ENCODE data around the gene CLIP2. TPM values are rescaled to one million over a fixed set of nuclear protein-coding genes. Genes with fewer than 3 reads are reported as not detected.

CLIP2 gene
- polyA plus RNA-seq, 3 donors from 2014 or later, result 0.51 to 1.6 TPM; not detected in 1

DNA sequence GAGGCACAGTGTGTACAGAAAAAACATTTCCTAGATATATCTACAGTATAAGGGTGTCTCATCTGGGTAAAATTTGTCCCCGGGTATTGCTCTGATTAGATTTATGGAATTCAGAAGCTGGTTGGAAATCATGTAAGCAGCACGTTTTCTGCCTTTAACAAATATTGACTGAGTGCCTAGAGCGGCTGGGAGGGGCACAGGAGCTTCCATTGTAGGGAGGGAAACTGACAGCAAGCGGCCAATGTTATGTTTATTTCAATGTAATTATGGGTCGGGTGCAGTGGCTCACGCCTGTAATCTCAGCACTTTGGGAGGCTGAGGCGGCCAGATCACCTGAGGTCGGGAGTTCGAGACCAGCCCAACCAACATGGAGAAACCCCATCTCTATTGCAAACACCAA, 30.6 kb upstream of the CLIP2 start:
- peaks cover 17 to 21% of the 10 kb centered on the region in 2 donors for H3K4me1 Mint-ChIP-seq

DNA sequence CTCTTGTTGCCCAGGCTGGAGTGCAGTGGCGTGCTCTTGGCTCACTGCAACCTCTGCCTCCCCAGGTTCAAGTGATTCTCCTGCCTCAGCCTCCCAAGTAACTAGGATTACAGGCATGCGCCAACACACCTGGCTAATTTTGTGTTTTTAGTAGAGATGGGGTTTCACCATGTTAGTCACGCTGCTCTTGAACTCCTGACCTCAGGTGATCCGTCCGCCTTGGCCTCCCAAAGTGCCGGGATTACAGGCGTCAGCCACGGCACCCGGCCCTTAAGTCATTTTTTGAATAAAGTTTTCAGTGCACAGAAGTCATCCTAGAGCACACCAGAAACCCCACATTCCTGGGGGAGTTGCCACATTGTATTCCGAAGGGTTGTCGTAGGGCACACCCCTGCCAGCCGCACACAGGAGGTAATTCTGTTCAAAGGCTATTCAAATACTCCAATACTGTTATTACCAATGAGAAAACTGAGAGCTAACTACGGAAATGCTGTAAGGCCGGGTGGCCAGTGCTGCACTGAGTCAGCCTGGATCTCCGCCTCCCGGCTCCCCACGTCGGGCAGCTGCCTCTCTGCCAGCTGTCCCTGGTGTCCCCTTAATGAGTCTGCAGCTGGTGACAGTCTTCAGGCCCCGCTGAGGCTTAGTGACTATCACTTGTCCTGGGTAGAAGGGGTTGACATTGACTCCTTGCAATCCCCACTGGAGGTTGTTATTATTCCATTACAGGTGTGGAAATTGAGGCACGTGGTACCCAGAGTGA, 26.4 kb upstream of the CLIP2 start:
- Mint-ChIP-seq H3K9me3 (no peaks in the 10 kb centered on the region), H3K4me1 (no peaks in the 10 kb centered on the region), H3K36me3 (no peaks in the 10 kb centered on the region), H3K27ac (no peak overlapping the region), H3K27me3 (ENCODE audit: low read depth in 3 of 3) (peaks cover 0 to 3% (median 3%) of the 10 kb centered on the region in 3 donors), H3K4me3 (no peak overlapping the region)
- no peak for DNase-seq

More for the DNA sequence above, 30.6 kb upstream of the CLIP2 start:
- H3K36me3 Mint-ChIP-seq, result no peaks in the 10 kb centered on the region
- peaks cover 7 to 8% (median 8%) of the 10 kb centered on the region in 3 donors for H3K27me3 Mint-ChIP-seq (ENCODE audit: low read depth in 3 of 3)
- H3K4me3 Mint-ChIP-seq, result no peak overlapping the region
- no peaks in the 10 kb centered on the region for H3K9me3 Mint-ChIP-seq
- no peak for DNase-seq
- no peak overlapping the region for H3K27ac Mint-ChIP-seq

DNA sequence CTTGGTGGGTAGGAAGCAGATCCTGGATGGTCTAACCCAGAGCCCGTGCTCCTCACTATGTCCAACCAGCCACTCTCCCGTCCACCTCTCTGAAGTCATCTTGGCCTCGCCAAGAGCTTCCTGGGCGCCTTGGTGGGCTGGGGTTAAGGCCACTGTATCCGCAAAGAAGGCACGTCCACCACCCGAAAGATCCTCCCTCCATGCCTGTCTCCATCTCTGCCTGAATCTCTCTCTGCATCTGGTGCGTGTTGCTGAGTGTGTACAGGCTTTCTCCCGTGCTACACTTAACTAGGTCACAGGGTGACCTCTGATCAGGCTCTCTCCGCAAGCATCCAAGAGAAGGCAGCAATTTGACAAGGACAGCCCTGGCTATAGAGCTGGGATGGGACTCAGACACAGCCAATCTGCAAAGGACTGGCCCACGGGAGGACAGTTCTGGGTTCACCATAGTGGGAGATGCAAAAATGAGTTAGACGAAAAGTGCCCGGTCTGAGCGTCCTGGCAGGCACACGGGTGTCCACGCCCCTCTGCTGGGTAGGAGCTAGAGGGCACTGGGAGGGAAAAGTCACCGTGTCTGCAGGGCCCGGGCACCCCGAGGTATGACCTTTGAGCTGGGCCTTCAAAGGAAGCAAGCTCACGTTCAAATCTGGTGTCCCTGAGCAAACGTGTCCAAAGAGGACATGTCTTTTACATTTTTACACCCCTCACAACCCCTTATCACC, 25.6 kb upstream of the CLIP2 start:
- Mint-ChIP-seq H3K4me3 (no peak overlapping the region), H3K36me3 (no peaks in the 10 kb centered on the region), H3K27ac (no peak overlapping the region), H3K4me1 (no peaks in the 10 kb centered on the region), H3K27me3 (ENCODE audit: low read depth in 3 of 3) (peaks cover 0 to 3% (median 3%) of the 10 kb centered on the region in 3 donors), H3K9me3 (no peaks in the 10 kb centered on the region)
- no peak for DNase-seq

DNA sequence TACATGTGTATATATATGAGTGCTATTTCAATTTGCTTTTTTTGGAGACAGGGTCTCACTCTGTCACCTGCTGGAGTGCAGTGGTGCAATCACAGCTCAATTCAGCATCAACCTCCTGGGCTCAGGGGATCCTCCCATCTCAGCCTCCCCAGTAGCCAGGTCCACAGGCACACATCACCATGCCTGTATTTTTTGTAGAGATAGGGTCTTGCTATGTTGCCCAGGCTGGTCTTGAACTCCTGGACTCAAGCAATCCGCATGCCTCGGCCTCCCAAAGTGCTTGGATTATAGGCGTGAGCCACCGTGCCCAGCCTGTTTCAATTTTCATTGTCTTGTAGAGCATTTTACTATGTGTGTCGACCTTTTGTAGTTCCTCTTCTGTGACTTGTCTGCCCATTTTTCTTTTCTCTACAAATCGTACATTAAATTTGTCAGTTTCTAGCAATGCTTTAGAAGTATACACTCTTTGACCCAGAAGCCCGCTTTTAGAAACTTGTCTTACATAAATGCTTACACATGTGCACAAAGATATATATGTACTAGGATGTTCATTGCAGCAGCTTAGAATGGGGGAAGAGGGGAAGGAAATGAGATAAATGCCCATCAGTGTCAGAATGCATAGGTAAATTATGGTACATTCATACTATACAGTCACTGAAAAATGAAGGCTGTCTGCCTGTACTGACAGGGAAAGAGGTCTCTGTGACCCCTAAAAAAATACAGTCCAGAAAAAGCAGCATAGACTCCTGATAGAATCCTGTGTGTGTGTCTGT, 22.8 kb upstream of the CLIP2 start:
- Mint-ChIP-seq H3K27ac (no peak overlapping the region), H3K4me3 (no peak overlapping the region), H3K27me3 (ENCODE audit: low read depth in 3 of 3) (peaks cover 0 to 7% (median 3%) of the 10 kb centered on the region in 3 donors), H3K4me1 (peaks cover 6 to 7% of the 10 kb centered on the region in 2 donors), H3K9me3 (no peaks in the 10 kb centered on the region), H3K36me3 (no peaks in the 10 kb centered on the region)
- DNase-seq, result no peak

DNA sequence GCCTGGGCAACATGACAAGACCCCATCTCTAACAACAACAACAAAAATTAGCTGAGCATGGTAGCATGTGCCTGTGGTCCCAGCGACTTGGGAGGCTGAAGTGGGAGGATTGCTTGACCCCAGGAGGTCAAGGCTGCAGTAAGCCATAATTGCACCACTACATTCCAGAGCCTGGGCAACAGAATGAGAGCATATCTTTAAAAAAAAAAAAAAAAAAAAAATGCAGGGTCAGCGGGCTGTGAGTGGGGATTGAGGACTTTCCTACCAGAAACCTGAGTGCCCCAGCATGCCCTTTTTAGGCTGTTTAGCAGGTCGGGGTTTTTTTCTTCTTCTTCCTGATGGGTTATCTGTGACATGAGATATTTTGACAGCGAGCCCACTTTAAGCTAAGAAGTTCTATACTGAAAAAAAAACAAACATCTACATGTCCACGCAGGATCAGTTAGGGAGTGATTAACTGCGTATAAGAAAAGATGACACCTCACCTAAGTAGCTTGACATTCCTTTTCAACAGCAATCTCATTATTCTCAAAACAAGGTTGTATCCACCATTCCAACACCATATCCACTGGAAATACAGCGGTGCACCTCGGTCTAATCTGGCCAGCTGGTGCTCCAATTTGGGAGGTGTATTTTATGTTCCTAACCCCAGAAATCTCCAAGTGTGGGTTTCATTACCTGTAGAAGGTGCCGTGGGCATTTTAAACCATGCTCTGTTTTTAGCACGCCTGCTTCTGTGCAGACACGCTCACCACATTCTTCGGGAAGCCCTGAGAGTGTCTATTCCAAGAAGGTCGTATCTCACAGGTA, 21.2 kb upstream of the CLIP2 start:
- Mint-ChIP-seq H3K9me3 (no peaks in the 10 kb centered on the region), H3K27me3 (ENCODE audit: low read depth in 3 of 3) (peaks cover 0 to 9% (median 4%) of the 10 kb centered on the region in 3 donors), H3K27ac (no peak overlapping the region), H3K36me3 (no peaks in the 10 kb centered on the region), H3K4me1 (peaks cover 11 to 13% of the 10 kb centered on the region in 2 donors), H3K4me3 (no peak overlapping the region)
- no peak for DNase-seq

DNA sequence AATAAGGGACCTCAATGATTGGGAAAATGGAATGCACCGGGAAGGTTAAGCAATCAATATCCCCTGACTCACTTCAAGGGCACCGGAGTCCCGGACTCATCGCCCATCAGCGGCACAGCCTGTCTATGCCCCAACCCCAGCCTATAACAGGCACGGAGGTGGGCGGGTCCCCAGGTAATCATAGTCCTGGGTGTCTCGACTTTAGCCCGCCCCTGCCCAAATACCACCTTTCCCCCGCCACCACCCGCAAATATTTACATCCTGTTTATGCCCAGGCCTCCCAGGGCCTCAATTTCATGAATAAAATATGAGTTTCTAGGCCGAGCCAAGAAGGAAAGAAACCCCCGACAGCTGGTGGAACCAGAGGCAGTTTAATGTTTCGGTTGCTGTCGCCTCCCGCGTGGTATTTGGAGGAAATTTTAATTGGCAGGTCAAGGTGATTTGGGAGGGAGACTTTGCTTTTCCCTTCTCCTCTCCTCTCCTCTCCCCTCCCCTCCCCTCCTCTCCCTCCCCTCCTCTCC, 19.4 kb upstream of the CLIP2 start:
- H3K27me3 Mint-ChIP-seq (ENCODE audit: low read depth in 3 of 3), result peaks cover 0 to 11% (median 4%) of the 10 kb centered on the region in 3 donors
- H3K4me3 Mint-ChIP-seq, result peak overlapping the region; percentile 86 to 91 (median 90)
- peak overlapping the region in 5 of 6 donors; percentile 53 to 64 (median 62) for H3K27ac Mint-ChIP-seq
- peaks cover 11 to 13% of the 10 kb centered on the region in 2 donors for H3K4me1 Mint-ChIP-seq
- no peaks in the 10 kb centered on the region for H3K9me3 Mint-ChIP-seq
- no peaks in the 10 kb centered on the region for H3K36me3 Mint-ChIP-seq
- DNase-seq, result peak; percentile 59 to 65 (median 63)

DNA sequence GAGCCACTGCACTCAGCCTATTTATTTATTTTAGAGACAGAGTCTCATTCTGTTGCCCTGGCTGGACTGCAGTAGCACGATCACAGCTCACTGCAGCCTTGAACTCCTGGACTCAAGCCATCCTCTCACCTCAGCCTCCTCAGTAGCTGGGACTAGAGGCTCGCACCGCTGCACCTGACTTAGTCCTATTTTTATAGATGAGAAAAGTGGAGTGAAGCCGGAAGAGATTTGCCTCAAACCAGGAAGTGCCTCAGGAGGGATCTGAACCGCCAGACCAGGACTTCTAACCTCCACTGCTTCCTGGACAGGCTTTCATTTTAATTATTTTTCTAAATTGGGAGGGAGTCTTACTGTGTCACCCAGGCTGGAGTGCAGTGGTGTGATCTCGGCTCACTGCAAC, 17.5 kb upstream of the CLIP2 start:
- Mint-ChIP-seq H3K36me3 (no peaks in the 10 kb centered on the region), H3K4me3 (peak overlapping the region in 4 of 5 donors; percentile 15 to 36 (median 22)), H3K4me1 (peaks cover 11 to 13% of the 10 kb centered on the region in 2 donors), H3K27ac (peak overlapping the region in 2 of 6 donors; percentile 16 to 21), H3K27me3 (ENCODE audit: low read depth in 3 of 3) (peaks cover 0 to 12% (median 4%) of the 10 kb centered on the region in 3 donors), H3K9me3 (no peaks in the 10 kb centered on the region)
- no peak for DNase-seq

DNA sequence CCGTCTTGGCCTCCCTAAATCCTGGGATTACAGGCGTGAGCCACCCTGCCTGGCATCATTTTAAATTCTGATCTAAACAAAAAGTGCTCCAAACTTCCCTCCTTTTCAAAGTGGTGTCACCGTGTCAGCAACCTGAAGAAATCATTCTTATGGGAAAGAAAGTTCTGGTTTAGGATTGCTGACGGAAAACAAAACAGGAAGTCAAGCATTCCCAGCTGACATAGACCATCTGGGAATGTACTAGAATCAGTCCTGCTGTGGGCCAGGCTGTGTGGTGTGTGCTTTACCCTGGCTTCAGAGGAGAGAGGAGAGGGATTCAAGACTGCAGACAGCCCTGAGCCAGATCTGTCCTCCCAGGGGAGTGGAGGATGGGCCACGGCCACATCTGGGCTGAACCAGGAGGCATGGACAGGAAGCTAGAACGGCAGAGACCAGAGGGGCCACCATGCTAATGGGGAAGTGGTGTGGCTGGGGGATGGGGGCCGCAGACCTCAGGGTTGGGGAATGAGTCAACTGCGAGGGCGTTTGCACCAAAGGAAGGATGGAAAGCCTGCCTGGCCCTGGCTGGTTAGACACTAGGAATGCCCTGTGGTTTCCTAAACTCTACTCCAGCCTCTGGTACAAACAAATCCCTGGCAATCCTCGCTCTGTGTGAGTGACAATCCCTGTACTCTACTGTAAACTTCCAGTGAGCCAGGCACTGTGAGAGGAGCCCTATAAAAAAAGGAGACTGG, 16.7 kb upstream of the CLIP2 start:
- H3K4me1 Mint-ChIP-seq, result peaks cover 11 to 13% of the 10 kb centered on the region in 2 donors
- peak overlapping the region in 1 of 5 donors; percentile 25 for H3K4me3 Mint-ChIP-seq
- DNase-seq, result no peak
- H3K27ac Mint-ChIP-seq, result peak overlapping the region in 1 of 6 donors; percentile 30
- peaks cover 0 to 11% (median 4%) of the 10 kb centered on the region in 3 donors for H3K27me3 Mint-ChIP-seq (ENCODE audit: low read depth in 3 of 3)
- no peaks in the 10 kb centered on the region for H3K36me3 Mint-ChIP-seq
- H3K9me3 Mint-ChIP-seq, result no peaks in the 10 kb centered on the region

DNA sequence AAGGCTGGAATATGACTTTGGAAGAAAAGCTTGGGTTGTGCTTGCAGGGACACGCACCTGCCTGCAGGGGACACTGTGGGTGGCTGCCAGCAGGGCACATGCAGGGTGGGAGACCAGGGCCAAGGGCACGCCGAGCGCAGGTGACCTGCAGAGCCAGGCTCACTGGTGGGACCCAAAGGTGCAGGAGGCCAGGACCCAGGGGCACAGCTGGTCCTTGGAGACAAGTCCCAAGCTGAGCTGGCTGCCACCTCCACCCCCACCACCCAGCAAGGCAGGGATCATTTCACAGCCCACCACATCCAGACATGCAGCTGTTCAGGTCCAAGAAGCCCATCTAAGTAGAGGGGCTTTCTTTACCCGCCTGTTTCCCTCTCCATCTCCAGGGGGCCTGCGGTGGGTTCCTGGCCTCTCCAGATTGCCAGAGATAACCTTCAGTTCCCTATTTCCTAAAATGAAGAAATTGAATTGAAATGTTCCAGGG, 13.8 kb upstream of the CLIP2 start:
- no peak overlapping the region for H3K27ac Mint-ChIP-seq

DNA sequence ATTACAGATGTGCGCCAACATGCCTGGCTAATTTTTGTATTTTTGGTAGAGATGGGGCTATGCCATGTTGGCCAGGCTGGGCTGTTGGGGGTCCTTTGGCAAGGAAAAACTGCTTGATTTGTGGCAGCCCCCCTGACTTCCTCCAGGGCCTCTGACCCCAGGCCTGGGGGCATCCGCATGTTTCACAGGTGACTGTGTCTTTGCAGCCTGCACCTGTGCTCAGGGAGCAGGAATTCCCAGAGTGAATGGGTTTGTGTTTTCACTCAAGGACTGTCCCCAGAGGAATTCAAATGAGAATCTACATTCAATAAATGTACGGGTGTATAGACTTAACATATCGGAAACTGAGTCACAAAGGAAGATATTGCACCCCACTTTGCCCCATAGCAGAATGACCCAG, 11.6 kb upstream of the CLIP2 start:
- H3K9me3 Mint-ChIP-seq, result no peaks in the 10 kb centered on the region
- no peaks in the 10 kb centered on the region for H3K36me3 Mint-ChIP-seq
- H3K27ac Mint-ChIP-seq, result no peak overlapping the region
- H3K4me3 Mint-ChIP-seq, result no peak overlapping the region
- peaks cover 0 to 3% (median 2%) of the 10 kb centered on the region in 3 donors for H3K27me3 Mint-ChIP-seq (ENCODE audit: low read depth in 3 of 3)
- DNase-seq, result no peak
- peaks cover under 1 to 1% of the 10 kb centered on the region in 2 donors for H3K4me1 Mint-ChIP-seq

More for the DNA sequence above, 13.8 kb upstream of the CLIP2 start:
- H3K9me3 Mint-ChIP-seq, result no peaks in the 10 kb centered on the region
- DNase-seq, result no peak
- H3K4me3 Mint-ChIP-seq, result no peak overlapping the region
- peaks cover 6 to 7% of the 10 kb centered on the region in 2 donors for H3K4me1 Mint-ChIP-seq
- H3K27me3 Mint-ChIP-seq (ENCODE audit: low read depth in 3 of 3), result peaks cover 0 to 9% (median 4%) of the 10 kb centered on the region in 3 donors
- no peaks in the 10 kb centered on the region for H3K36me3 Mint-ChIP-seq

DNA sequence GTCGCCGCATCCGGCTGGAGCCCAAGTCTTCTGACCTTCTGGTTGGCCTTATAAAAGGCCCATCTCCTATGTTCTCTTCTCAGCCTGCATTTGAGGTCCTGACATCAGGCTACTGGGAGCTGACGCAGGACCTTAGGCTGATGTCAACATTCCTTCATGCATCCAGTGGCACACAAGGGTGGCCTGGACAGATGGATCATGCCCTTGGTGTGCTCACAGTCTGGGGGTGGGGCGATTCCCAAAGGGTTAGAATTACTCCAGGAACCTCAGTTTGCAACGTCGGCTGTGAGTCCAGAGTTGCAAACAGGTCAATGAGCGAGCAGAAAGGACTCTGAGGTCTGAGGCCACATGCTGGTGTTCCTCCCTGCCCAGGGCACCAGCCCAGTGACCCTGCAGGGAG, 8.2 kb upstream of the CLIP2 start:
- Mint-ChIP-seq H3K4me1 (no peaks in the 10 kb centered on the region), H3K9me3 (peaks cover 0 to 2% (median 0%) of the 10 kb centered on the region in 6 donors), H3K27me3 (ENCODE audit: low read depth in 3 of 3) (peaks cover 2 to 10% (median 4%) of the 10 kb centered on the region in 3 donors), H3K4me3 (no peak overlapping the region), H3K27ac (no peak overlapping the region), H3K36me3 (no peaks in the 10 kb centered on the region)
- DNase-seq, result no peak

DNA sequence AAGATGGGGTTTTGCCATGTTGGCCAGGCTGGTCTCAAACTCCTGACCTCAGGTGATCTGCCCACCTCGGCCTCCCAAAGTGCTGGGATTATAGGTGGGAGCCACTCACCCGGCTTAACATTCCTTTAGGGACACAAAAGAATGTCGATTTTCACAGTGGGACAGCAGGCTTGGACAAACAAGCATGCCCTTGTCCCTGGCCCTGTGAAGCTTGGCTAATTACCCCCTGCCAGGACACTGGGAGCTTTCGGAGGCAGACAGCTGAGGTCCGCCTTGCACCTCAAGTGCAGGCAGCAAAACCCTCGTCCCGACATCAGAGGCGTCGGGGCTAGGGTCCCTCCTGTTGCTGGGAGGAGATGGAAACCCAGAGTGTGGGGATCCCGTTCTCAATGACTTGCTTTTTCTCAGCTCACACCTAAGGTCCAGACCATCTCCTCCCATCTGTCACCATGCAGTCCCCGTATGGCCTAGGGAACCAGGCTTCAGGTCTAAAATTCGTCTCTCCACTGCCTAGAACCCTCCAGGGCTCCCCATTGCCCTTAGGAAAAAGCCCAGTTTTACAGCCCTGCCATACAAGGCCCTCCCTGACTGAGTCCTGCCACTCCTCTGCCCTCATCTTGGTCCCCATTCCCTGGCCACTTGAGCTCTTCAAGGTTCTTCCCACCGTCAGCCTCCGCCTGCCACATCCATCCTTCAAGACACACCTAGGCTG, 6.3 kb upstream of the CLIP2 start:
- Mint-ChIP-seq H3K27me3 (ENCODE audit: low read depth in 3 of 3) (peaks cover 2 to 10% (median 4%) of the 10 kb centered on the region in 3 donors), H3K36me3 (no peaks in the 10 kb centered on the region), H3K4me1 (peaks cover 9 to 11% of the 10 kb centered on the region in 2 donors), H3K4me3 (no peak overlapping the region), H3K9me3 (peaks cover 0 to 2% (median 0%) of the 10 kb centered on the region in 6 donors), H3K27ac (no peak overlapping the region)
- no peak for DNase-seq
